Nephron (organoid): ENCODE data around the gene SPTBN5.

Source experiments
- H3K27ac Mint-ChIP-seq, 3 experiments: 2 replicates each; pipeline ENCODE4 v1.8.0; 2020; ENCODE audit warnings: mixed read lengths in 3 of 3, mild to moderate bottlenecking in 2 of 3, moderate library complexity in 1 of 3
- H3K27me3 Mint-ChIP-seq: 2 replicates; pipeline ENCODE4 v1.8.0; 2021; ENCODE audit warnings: low read depth, mild to moderate bottlenecking, moderate library complexity, mixed read lengths
- H3K36me3 Mint-ChIP-seq: 2 replicates; pipeline ENCODE4 v1.8.0; 2020; ENCODE audit warnings: low read depth, mixed read lengths
- H3K4me1 Mint-ChIP-seq: 2 replicates; pipeline ENCODE4 v1.8.0; 2020; ENCODE audit warnings: mixed read lengths
- H3K4me3 Mint-ChIP-seq, 3 experiments: 2 replicates each; pipeline ENCODE4 v1.8.0; 2020; ENCODE audit warnings: mild to moderate bottlenecking in 3 of 3, mixed read lengths in 3 of 3, moderate library complexity in 2 of 3
- H3K9me3 Mint-ChIP-seq: 2 replicates; pipeline ENCODE4 v1.8.0; 2020; ENCODE audit warnings: mixed read lengths
- CTCF ChIP-seq, 3 experiments: fragments of 200-600 bp; sonication (generic); IDR thresholded peaks; one replicate each; pipeline ENCODE4 v1.5.0; 2021; ENCODE audit warnings: antibody characterized with exemption in 3 of 3; ENCODE audit not compliant: unreplicated experiment in 3 of 3

Gene SPTBN5

DNA sequence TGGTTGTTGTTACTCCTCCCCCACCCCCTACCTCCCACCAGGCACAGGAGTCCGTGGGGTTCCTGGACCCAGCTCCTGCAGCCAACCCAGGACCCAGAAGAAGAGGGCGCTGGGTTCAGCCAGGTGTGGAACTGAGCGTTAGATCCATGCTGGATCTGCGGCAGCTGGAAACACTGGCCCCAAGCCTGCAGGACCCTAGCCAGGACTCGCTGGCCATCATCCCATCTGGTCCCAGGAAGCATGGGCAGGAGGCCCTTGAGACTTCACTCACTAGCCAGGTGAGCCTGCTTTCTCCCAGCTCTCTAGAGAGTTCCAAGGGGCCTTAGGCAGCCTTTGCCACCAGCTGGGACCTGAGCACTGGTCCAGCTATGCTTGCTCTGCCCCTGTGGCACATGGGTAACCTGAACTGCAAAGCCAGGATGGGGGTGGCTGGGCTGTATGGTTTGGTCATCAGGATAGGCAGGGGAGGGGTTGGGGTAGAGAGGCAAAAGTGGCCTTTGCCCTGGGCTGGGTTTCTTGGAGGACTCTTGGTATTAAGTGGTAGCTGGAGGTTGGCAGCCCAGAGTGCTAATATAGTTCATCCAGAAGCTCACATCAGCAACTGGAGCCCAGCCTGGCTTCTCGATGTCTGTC, 72.9 kb downstream of the SPTBN5 start:
- Mint-ChIP-seq H3K27me3 (no peaks in the 10 kb centered on the region), H3K4me3 (no peak overlapping the region), H3K4me1 (no peaks in the 10 kb centered on the region), H3K9me3 (no peaks in the 10 kb centered on the region), H3K27ac (no peak overlapping the region), H3K36me3 (peaks cover 47% of the 10 kb centered on the region)
- TF ChIP-seq CTCF (IDR thresholded peaks at IDR 0.05; ENCODE audit: unreplicated experiment in 3 of 3), result no peak

DNA sequence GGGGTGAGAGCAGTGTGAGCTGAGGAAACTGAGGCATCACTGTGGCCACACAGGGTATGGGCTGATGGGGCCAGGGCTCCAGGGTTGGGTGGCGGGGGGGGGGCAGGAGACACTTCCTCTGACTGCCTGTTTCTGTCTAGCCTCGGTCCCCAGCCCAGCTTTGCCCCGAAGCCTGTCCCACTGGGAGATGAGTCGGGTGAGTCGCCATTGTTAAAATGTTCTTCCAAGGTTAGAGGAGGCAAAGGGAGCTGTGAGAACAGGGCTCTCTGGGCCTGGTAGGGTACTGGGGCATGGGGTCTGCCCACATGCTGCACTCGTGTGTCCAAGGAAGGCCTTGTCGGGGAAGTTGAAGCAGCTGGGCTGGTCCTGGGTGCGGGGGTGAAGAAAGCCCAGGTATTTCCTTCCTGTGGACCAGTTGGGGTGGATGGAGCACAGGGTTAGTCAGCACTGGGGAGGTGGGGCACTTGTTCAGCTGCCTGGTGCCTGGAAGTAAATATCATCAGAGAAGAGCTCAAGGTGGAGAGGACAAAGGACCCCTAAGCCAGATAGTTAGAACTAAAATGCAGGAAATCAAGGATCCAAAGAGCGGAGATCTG, 74.3 kb downstream of the SPTBN5 start:
- no peaks in the 10 kb centered on the region for H3K9me3 Mint-ChIP-seq
- H3K4me3 Mint-ChIP-seq, result no peak overlapping the region
- no peak overlapping the region for H3K27ac Mint-ChIP-seq
- no peaks in the 10 kb centered on the region for H3K4me1 Mint-ChIP-seq
- H3K36me3 Mint-ChIP-seq, result peaks cover 47% of the 10 kb centered on the region
- no peak for TF ChIP-seq CTCF (IDR thresholded peaks at IDR 0.05; ENCODE audit: unreplicated experiment in 3 of 3)
- H3K27me3 Mint-ChIP-seq, result no peaks in the 10 kb centered on the region

DNA sequence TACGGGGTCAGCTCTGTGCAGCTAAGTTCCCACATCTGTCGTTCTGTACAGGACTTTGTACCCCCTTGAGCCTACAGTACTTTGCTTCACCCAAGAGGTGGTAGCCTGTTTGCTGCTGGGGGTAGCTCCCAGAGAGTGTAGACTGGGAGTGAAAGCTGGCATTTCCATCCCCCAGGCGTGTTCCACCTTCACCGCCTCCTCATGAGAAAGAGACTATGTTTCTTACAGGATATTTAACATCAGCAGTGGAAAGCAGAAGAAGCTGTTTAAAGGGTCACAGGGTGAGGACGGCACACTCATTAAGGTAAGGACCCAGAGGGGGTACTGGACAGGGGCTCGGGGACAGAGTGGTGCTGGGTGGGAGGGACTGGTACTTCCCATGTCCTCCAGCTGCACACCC, 76.1 kb downstream of the SPTBN5 start:
- Mint-ChIP-seq H3K27me3 (no peaks in the 10 kb centered on the region), H3K27ac (no peak overlapping the region), H3K4me3 (no peak overlapping the region), H3K9me3 (no peaks in the 10 kb centered on the region), H3K36me3 (peaks cover 41% of the 10 kb centered on the region), H3K4me1 (no peaks in the 10 kb centered on the region)
- no peak for TF ChIP-seq CTCF (IDR thresholded peaks at IDR 0.05; ENCODE audit: unreplicated experiment in 3 of 3)

- no peak overlapping the region for H3K27ac Mint-ChIP-seq
Measured at GRCh38 chr15:41817327-41817726, 76.5 kb downstream of the SPTBN5 start.

DNA sequence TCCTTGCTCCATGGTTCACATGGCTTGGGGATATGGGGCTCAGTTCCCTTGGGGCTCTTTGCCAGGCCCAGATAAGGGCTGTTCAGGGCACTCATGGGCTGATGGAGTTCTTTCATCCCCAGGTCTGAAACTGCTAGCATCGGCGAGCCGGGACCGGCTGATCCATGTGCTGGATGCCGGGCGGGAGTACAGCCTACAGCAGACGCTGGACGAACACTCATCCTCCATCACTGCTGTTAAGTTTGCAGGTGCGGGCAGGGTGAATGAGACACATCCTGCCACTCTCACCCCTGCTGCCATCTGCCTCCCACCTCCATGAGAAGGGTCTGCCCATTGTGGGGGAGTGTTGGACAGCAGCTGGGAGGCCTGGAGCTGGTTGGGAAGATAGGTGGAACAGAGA, 77.1 kb downstream of the SPTBN5 start:
- no peak overlapping the region for H3K4me3 Mint-ChIP-seq
- H3K27me3 Mint-ChIP-seq, result no peaks in the 10 kb centered on the region
- H3K36me3 Mint-ChIP-seq, result peaks cover 41% of the 10 kb centered on the region
- no peak for TF ChIP-seq CTCF (IDR thresholded peaks at IDR 0.05; ENCODE audit: unreplicated experiment in 3 of 3)
- no peaks in the 10 kb centered on the region for H3K4me1 Mint-ChIP-seq
- H3K27ac Mint-ChIP-seq, result no peak overlapping the region
- H3K9me3 Mint-ChIP-seq, result no peaks in the 10 kb centered on the region

More at GRCh38 chr15:41817327-41817726, 76.5 kb downstream of the SPTBN5 start:
- Mint-ChIP-seq H3K9me3 (no peaks in the 10 kb centered on the region), H3K36me3 (peaks cover 41% of the 10 kb centered on the region), H3K4me3 (no peak overlapping the region), H3K4me1 (no peaks in the 10 kb centered on the region), H3K27me3 (no peaks in the 10 kb centered on the region)
- TF ChIP-seq CTCF (IDR thresholded peaks at IDR 0.05; ENCODE audit: unreplicated experiment in 3 of 3), result no peak

DNA sequence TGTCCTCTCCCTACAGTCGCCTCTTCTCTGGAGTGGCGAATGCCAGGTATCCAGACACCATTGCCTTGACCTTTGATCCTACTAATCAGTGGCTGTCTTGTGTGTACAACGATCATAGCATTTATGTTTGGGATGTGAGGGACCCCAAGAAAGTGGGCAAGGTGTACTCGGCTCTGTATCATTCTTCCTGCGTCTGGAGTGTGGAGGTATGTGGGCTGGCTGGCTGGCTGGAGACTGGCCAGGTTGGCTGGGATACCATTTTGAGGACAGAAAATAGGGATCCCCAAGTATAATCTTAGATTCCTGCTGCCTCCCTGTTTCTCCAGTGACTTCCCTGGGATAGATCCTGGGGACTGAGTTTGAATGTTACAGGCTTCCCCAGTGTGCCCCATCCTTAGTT, 79.3 kb downstream of the SPTBN5 start:
- Mint-ChIP-seq H3K4me1 (no peaks in the 10 kb centered on the region), H3K4me3 (no peak overlapping the region), H3K27me3 (no peaks in the 10 kb centered on the region), H3K27ac (no peak overlapping the region), H3K9me3 (no peaks in the 10 kb centered on the region), H3K36me3 (peaks cover 26% of the 10 kb centered on the region)
- no peak for TF ChIP-seq CTCF (IDR thresholded peaks at IDR 0.05; ENCODE audit: unreplicated experiment in 3 of 3)
